AG09319 (cell line): ENCODE data around the gene BBOX1.

Source experiments
- DNase-seq: peaks from one replicate; pipeline ENCODE4 v3.0.0-alpha.2; 2010; ENCODE audit warnings: low read depth; ENCODE audit errors: extremely low read depth
- CTCF ChIP-seq: IDR thresholded peaks from 2 replicates; pipeline ENCODE4 v1.5.1; 2011; ENCODE audit warnings: low read depth, mild to moderate bottlenecking, inconsistent platforms, low read length, moderate library complexity

Gene BBOX1

GRCh38 chr11:27025957-27026733, 14.5 kb upstream of the BBOX1 start:
- no peak for TF ChIP-seq CTCF

GRCh38 chr11:27028561-27028965, 12.1 kb upstream of the BBOX1 start:
- DNase-seq, result no peak
- TF ChIP-seq CTCF, result no peak

More at GRCh38 chr11:27025957-27026733, 14.5 kb upstream of the BBOX1 start:
- no peak for DNase-seq

- TF ChIP-seq CTCF, result no peak
- no peak for DNase-seq
These were observed 10.6 kb upstream of the BBOX1 start for GRCh38 chr11:27029966-27030365.

GRCh38 chr11:27031754-27032153, 8.9 kb upstream of the BBOX1 start:
- DNase-seq, result no peak
- no peak for TF ChIP-seq CTCF

- TF ChIP-seq CTCF, result no peak
- no peak for DNase-seq
These were observed 742 bp upstream of the BBOX1 start for GRCh38 chr11:27039873-27040272.

GRCh38 chr11:27041141-27041899, 705 bp downstream of the BBOX1 start:
- TF ChIP-seq CTCF, result no peak
- DNase-seq, result peak; percentile 36

- DNase-seq, result no peak
- no peak for TF ChIP-seq CTCF
These were observed 6.3 kb downstream of the BBOX1 start for GRCh38 chr11:27046956-27047355.
